ENCODE measurements around the gene OR6C2. TPM values are rescaled to one million over a fixed set of nuclear protein-coding genes. Genes with fewer than 3 reads are reported as not detected.

OR6C2 gene
- total RNA-seq, 4 donors from 2014 or later = not detected

GRCh38 chr12:55492078-55492477, 48.2 kb downstream of the OR6C2 start, which contains the start of gene OR6C68:
Gene OR6C68, plus strand, starts transcription at chr12:55492378. Its CDS starts 0 bp downstream, at chr12:55492378.
- H3K27ac ChIP-seq = no peak within 1 kb of the TSS
- H3K27me3 ChIP-seq = no peaks in the 10 kb centered on the region
- WGBS, 2 donors (ENCODE audit: low coverage in 1 of 2) = 52 to 54% methylated on average over 2 of the region's 2 CpGs
- H3K9me3 ChIP-seq = no peaks in the 10 kb centered on the region
- H3K4me1 ChIP-seq = no peaks in the 10 kb centered on the region
- H3K4me3 ChIP-seq = no peak within 1 kb of the TSS
- ATAC-seq = no peak
- TF ChIP-seq EP300 (IDR thresholded peaks at IDR 0.05) = no peak
- no peak for TF ChIP-seq POLR2AphosphoS5 (IDR thresholded peaks at IDR 0.05)
- no peak for TF ChIP-seq CTCF (IDR thresholded peaks at IDR 0.05)
- TF ChIP-seq POLR2A (IDR thresholded peaks at IDR 0.05) = no peak
- H3K36me3 ChIP-seq = no peaks in the 10 kb centered on the region

- H3K9me3 ChIP-seq = no peaks in the 10 kb centered on the region
- 76 to 94% methylated on average over 4 to 5 of the region's 5 CpGs for WGBS, 2 donors (ENCODE audit: low coverage in 1 of 2)
- H3K27ac ChIP-seq = no peak overlapping the region
- no peak overlapping the region for H3K4me3 ChIP-seq
- no peak for ATAC-seq
- no peaks in the 10 kb centered on the region for H3K4me1 ChIP-seq
- no peaks in the 10 kb centered on the region for H3K27me3 ChIP-seq
- no peaks in the 10 kb centered on the region for H3K36me3 ChIP-seq
- no peak for TF ChIP-seq POLR2AphosphoS5 (IDR thresholded peaks at IDR 0.05)
- TF ChIP-seq CTCF (IDR thresholded peaks at IDR 0.05) = no peak
- TF ChIP-seq POLR2A (IDR thresholded peaks at IDR 0.05) = no peak
- TF ChIP-seq EP300 (IDR thresholded peaks at IDR 0.05) = no peak
Observed at GRCh38 chr12:55495490-55495889, 51.6 kb downstream of the OR6C2 start.

- Histone ChIP-seq H3K27me3 (no peaks in the 10 kb centered on the region), H3K9me3 (no peaks in the 10 kb centered on the region), H3K4me1 (no peaks in the 10 kb centered on the region), H3K4me3 (no peak overlapping the region), H3K36me3 (no peaks in the 10 kb centered on the region), H3K27ac (no peak overlapping the region)
- WGBS, 2 donors (ENCODE audit: low coverage in 1 of 2) = 79 to 85% methylated on average over 3 to 4 of the region's 4 CpGs
- no peak for ATAC-seq
- TF ChIP-seq POLR2AphosphoS5 (IDR thresholded peaks at IDR 0.05) (no peak), CTCF (IDR thresholded peaks at IDR 0.05) (no peak), POLR2A (IDR thresholded peaks at IDR 0.05) (no peak), EP300 (IDR thresholded peaks at IDR 0.05) (no peak)
Observed at GRCh38 chr12:55499231-55499630, 55.4 kb downstream of the OR6C2 start.

- no peak for ATAC-seq
- no peak for TF ChIP-seq CTCF (IDR thresholded peaks at IDR 0.05)
- no peak for TF ChIP-seq POLR2AphosphoS5 (IDR thresholded peaks at IDR 0.05)
- TF ChIP-seq EP300 (IDR thresholded peaks at IDR 0.05) = no peak
- no peak for TF ChIP-seq POLR2A (IDR thresholded peaks at IDR 0.05)
- 0 to 20% methylated on average over 1 to 2 of the region's 2 CpGs for WGBS, 2 donors (ENCODE audit: low coverage in 1 of 2)
- Histone ChIP-seq H3K27ac (no peak overlapping the region), H3K4me3 (no peak overlapping the region), H3K27me3 (no peaks in the 10 kb centered on the region), H3K9me3 (no peaks in the 10 kb centered on the region), H3K36me3 (no peaks in the 10 kb centered on the region), H3K4me1 (no peaks in the 10 kb centered on the region)
Observed at GRCh38 chr12:55499810-55500252, 56.0 kb downstream of the OR6C2 start.

GRCh38 chr12:55501601-55502000, 57.7 kb downstream of the OR6C2 start:
- ATAC-seq = no peak
- no peaks in the 10 kb centered on the region for H3K36me3 ChIP-seq

More at GRCh38 chr12:55501601-55502000, 57.7 kb downstream of the OR6C2 start:
- no peaks in the 10 kb centered on the region for H3K4me1 ChIP-seq
- no peak overlapping the region for H3K27ac ChIP-seq
- TF ChIP-seq CTCF (IDR thresholded peaks at IDR 0.05) (no peak), POLR2AphosphoS5 (IDR thresholded peaks at IDR 0.05) (no peak), EP300 (IDR thresholded peaks at IDR 0.05) (no peak), POLR2A (IDR thresholded peaks at IDR 0.05) (no peak)
- H3K4me3 ChIP-seq = no peak overlapping the region
- no peaks in the 10 kb centered on the region for H3K27me3 ChIP-seq
- H3K9me3 ChIP-seq = no peaks in the 10 kb centered on the region
- 8 to 9% methylated on average over 2 of the region's 2 CpGs for WGBS, 2 donors (ENCODE audit: low coverage in 1 of 2)

All from gastroesophageal sphincter (tissue), 4 donors.